ENCODE results near the gene SERPINB6.
"Not testable (repeated sequence)": the region's sequence is repeated elsewhere in the genome, so short reads cannot be mapped to it uniquely, and the experiment has no call there.

The SERPINB6 gene

GRCh38 chr6:2949536-2950083, 21.8 kb downstream of the SERPINB6 start:
- Histone ChIP-seq H3K9me3 (ENCODE audit: control insufficient read depth in 1 of 2, low read length in 2 of 2) (no peaks in the 10 kb centered on the region), H3K36me3 (ENCODE audit: control insufficient read depth in 1 of 2, insufficient read depth in 2 of 2, low read length in 2 of 2) (peaks cover 37 to 63% of the 10 kb centered on the region in 2 donors)

GRCh38 chr6:2949121-2949520, 22.2 kb downstream of the SERPINB6 start:
- Histone ChIP-seq H3K9me3 (ENCODE audit: control insufficient read depth in 1 of 2, low read length in 2 of 2) (no peaks in the 10 kb centered on the region), H3K9ac (ENCODE audit: low read depth in 1 of 2, low read length in 2 of 2) (no peak overlapping the region), H3K27ac (ENCODE audit: low read depth, low read length) (no peak overlapping the region), H3K27me3 (ENCODE audit: control insufficient read depth in 1 of 2, insufficient read depth in 2 of 2, low read length in 2 of 2) (no peaks in the 10 kb centered on the region), H3K4me1 (ENCODE audit: control insufficient read depth in 1 of 2, insufficient read depth in 2 of 2, low read length in 2 of 2) (peaks cover 6 to 9% of the 10 kb centered on the region in 2 donors), H3K36me3 (ENCODE audit: control insufficient read depth in 1 of 2, insufficient read depth in 2 of 2, low read length in 2 of 2) (peaks cover 33 to 59% of the 10 kb centered on the region in 2 donors), H3K4me3 (ENCODE audit: low read depth in 1 of 2, low read length in 2 of 2) (no peak overlapping the region)

More at GRCh38 chr6:2949536-2950083, 21.8 kb downstream of the SERPINB6 start:
- Histone ChIP-seq H3K27me3 (ENCODE audit: control insufficient read depth in 1 of 2, insufficient read depth in 2 of 2, low read length in 2 of 2) (no peaks in the 10 kb centered on the region), H3K4me1 (ENCODE audit: control insufficient read depth in 1 of 2, insufficient read depth in 2 of 2, low read length in 2 of 2) (peaks cover 6 to 9% of the 10 kb centered on the region in 2 donors), H3K4me3 (ENCODE audit: low read depth in 1 of 2, low read length in 2 of 2) (no peak overlapping the region), H3K27ac (ENCODE audit: low read depth, low read length) (no peak overlapping the region), H3K9ac (ENCODE audit: low read depth in 1 of 2, low read length in 2 of 2) (no peak overlapping the region)

GRCh38 chr6:2948228-2949025, 22.9 kb downstream of the SERPINB6 start:
- Histone ChIP-seq H3K4me1 (ENCODE audit: control insufficient read depth in 1 of 2, insufficient read depth in 2 of 2, low read length in 2 of 2) (peaks cover 9 to 11% of the 10 kb centered on the region in 2 donors), H3K9ac (ENCODE audit: low read depth in 1 of 2, low read length in 2 of 2) (no peak overlapping the region), H3K36me3 (ENCODE audit: control insufficient read depth in 1 of 2, insufficient read depth in 2 of 2, low read length in 2 of 2) (peaks cover 33 to 53% of the 10 kb centered on the region in 2 donors), H3K4me3 (ENCODE audit: low read depth in 1 of 2, low read length in 2 of 2) (no peak overlapping the region), H3K27me3 (ENCODE audit: control insufficient read depth in 1 of 2, insufficient read depth in 2 of 2, low read length in 2 of 2) (no peaks in the 10 kb centered on the region), H3K27ac (ENCODE audit: low read depth, low read length) (no peak overlapping the region), H3K9me3 (ENCODE audit: control insufficient read depth in 1 of 2, low read length in 2 of 2) (no peaks in the 10 kb centered on the region)

- Histone ChIP-seq H3K9ac (ENCODE audit: low read depth in 1 of 2, low read length in 2 of 2) (no peak overlapping the region), H3K4me1 (ENCODE audit: control insufficient read depth in 1 of 2, insufficient read depth in 2 of 2, low read length in 2 of 2) (peaks cover 12 to 14% of the 10 kb centered on the region in 2 donors), H3K36me3 (ENCODE audit: control insufficient read depth in 1 of 2, insufficient read depth in 2 of 2, low read length in 2 of 2) (peaks cover 33 to 45% of the 10 kb centered on the region in 2 donors), H3K9me3 (ENCODE audit: control insufficient read depth in 1 of 2, low read length in 2 of 2) (no peaks in the 10 kb centered on the region), H3K27me3 (ENCODE audit: control insufficient read depth in 1 of 2, insufficient read depth in 2 of 2, low read length in 2 of 2) (no peaks in the 10 kb centered on the region), H3K27ac (ENCODE audit: low read depth, low read length) (no peak overlapping the region), H3K4me3 (ENCODE audit: low read depth in 1 of 2, low read length in 2 of 2) (no peak overlapping the region)
These were observed 23.9 kb downstream of the SERPINB6 start for GRCh38 chr6:2947445-2947844.

- Histone ChIP-seq H3K27me3 (ENCODE audit: control insufficient read depth in 1 of 2, insufficient read depth in 2 of 2, low read length in 2 of 2) (no peaks in the 10 kb centered on the region), H3K27ac (ENCODE audit: low read depth, low read length) (no peak overlapping the region), H3K9me3 (ENCODE audit: control insufficient read depth in 1 of 2, low read length in 2 of 2) (no peaks in the 10 kb centered on the region), H3K9ac (ENCODE audit: low read depth in 1 of 2, low read length in 2 of 2) (no peak overlapping the region), H3K4me3 (ENCODE audit: low read depth in 1 of 2, low read length in 2 of 2) (no peak overlapping the region), H3K4me1 (ENCODE audit: control insufficient read depth in 1 of 2, insufficient read depth in 2 of 2, low read length in 2 of 2) (peaks cover 7 to 18% of the 10 kb centered on the region in 2 donors), H3K36me3 (ENCODE audit: control insufficient read depth in 1 of 2, insufficient read depth in 2 of 2, low read length in 2 of 2) (peaks cover 26 to 31% of the 10 kb centered on the region in 2 donors)
These were observed 26.3 kb downstream of the SERPINB6 start for GRCh38 chr6:2945153-2945452.

- Histone ChIP-seq H3K36me3 (ENCODE audit: control insufficient read depth in 1 of 2, insufficient read depth in 2 of 2, low read length in 2 of 2) (peaks cover 22 to 26% of the 10 kb centered on the region in 2 donors), H3K4me3 (ENCODE audit: low read depth in 1 of 2, low read length in 2 of 2) (no peak overlapping the region), H3K4me1 (ENCODE audit: control insufficient read depth in 1 of 2, insufficient read depth in 2 of 2, low read length in 2 of 2) (peaks cover 7 to 18% of the 10 kb centered on the region in 2 donors), H3K9me3 (ENCODE audit: control insufficient read depth in 1 of 2, low read length in 2 of 2) (no peaks in the 10 kb centered on the region), H3K27ac (ENCODE audit: low read depth, low read length) (no peak overlapping the region), H3K9ac (ENCODE audit: low read depth in 1 of 2, low read length in 2 of 2) (no peak overlapping the region), H3K27me3 (ENCODE audit: control insufficient read depth in 1 of 2, insufficient read depth in 2 of 2, low read length in 2 of 2) (no peaks in the 10 kb centered on the region)
These were observed 26.8 kb downstream of the SERPINB6 start for GRCh38 chr6:2944405-2945152.

- H3K9me3 ChIP-seq (ENCODE audit: control insufficient read depth in 1 of 2, low read length in 2 of 2) = no peaks in the 10 kb centered on the region
- peaks cover 7 to 18% of the 10 kb centered on the region in 2 donors for H3K4me1 ChIP-seq (ENCODE audit: control insufficient read depth in 1 of 2, insufficient read depth in 2 of 2, low read length in 2 of 2)
- H3K36me3 ChIP-seq (ENCODE audit: control insufficient read depth in 1 of 2, insufficient read depth in 2 of 2, low read length in 2 of 2) = peaks cover 14 to 16% of the 10 kb centered on the region in 2 donors
- H3K4me3 ChIP-seq (ENCODE audit: low read depth in 1 of 2, low read length in 2 of 2) = no peak overlapping the region
- H3K9ac ChIP-seq (ENCODE audit: low read depth in 1 of 2, low read length in 2 of 2) = no peak overlapping the region
- H3K27ac ChIP-seq (ENCODE audit: low read depth, low read length) = no peak overlapping the region
- no peaks in the 10 kb centered on the region for H3K27me3 ChIP-seq (ENCODE audit: control insufficient read depth in 1 of 2, insufficient read depth in 2 of 2, low read length in 2 of 2)
These were observed 27.8 kb downstream of the SERPINB6 start for GRCh38 chr6:2943564-2943955.

GRCh38 chr6:2942914-2943563, 28.3 kb downstream of the SERPINB6 start:
- peaks cover 9 to 11% of the 10 kb centered on the region in 2 donors for H3K36me3 ChIP-seq (ENCODE audit: control insufficient read depth in 1 of 2, insufficient read depth in 2 of 2, low read length in 2 of 2)
- H3K4me3 ChIP-seq (ENCODE audit: low read depth in 1 of 2, low read length in 2 of 2) = peak overlapping the region; percentile 2 to 45
- no peaks in the 10 kb centered on the region for H3K27me3 ChIP-seq (ENCODE audit: control insufficient read depth in 1 of 2, insufficient read depth in 2 of 2, low read length in 2 of 2)
- H3K9ac ChIP-seq (ENCODE audit: low read depth in 1 of 2, low read length in 2 of 2) = peak overlapping the region in 1 of 2 donors; percentile 38
- no peaks in the 10 kb centered on the region for H3K9me3 ChIP-seq (ENCODE audit: control insufficient read depth in 1 of 2, low read length in 2 of 2)
- peaks cover 7 to 18% of the 10 kb centered on the region in 2 donors for H3K4me1 ChIP-seq (ENCODE audit: control insufficient read depth in 1 of 2, insufficient read depth in 2 of 2, low read length in 2 of 2)
- no peak overlapping the region for H3K27ac ChIP-seq (ENCODE audit: low read depth, low read length)

- H3K4me3 ChIP-seq (ENCODE audit: low read depth in 1 of 2, low read length in 2 of 2); H3K9me3 ChIP-seq (ENCODE audit: control insufficient read depth in 1 of 2, low read length in 2 of 2); H3K9ac ChIP-seq (ENCODE audit: low read depth in 1 of 2, low read length in 2 of 2); H3K27ac ChIP-seq (ENCODE audit: low read depth, low read length); H3K36me3 ChIP-seq (ENCODE audit: control insufficient read depth in 1 of 2, insufficient read depth in 2 of 2, low read length in 2 of 2); H3K27me3 ChIP-seq (ENCODE audit: control insufficient read depth in 1 of 2, insufficient read depth in 2 of 2, low read length in 2 of 2): not testable (repeated sequence)
- peaks cover 7 to 18% of the 10 kb centered on the region in 2 donors for H3K4me1 ChIP-seq (ENCODE audit: control insufficient read depth in 1 of 2, insufficient read depth in 2 of 2, low read length in 2 of 2)
These were observed 29.3 kb downstream of the SERPINB6 start for GRCh38 chr6:2942116-2942515.

GRCh38 chr6:2940851-2941250, 30.5 kb downstream of the SERPINB6 start:
- H3K9me3 ChIP-seq (ENCODE audit: control insufficient read depth in 1 of 2, low read length in 2 of 2) = no peaks in the 10 kb centered on the region
- H3K27me3 ChIP-seq (ENCODE audit: control insufficient read depth in 1 of 2, insufficient read depth in 2 of 2, low read length in 2 of 2) = no peaks in the 10 kb centered on the region
- no peak overlapping the region for H3K27ac ChIP-seq (ENCODE audit: low read depth, low read length)
- no peak overlapping the region for H3K4me3 ChIP-seq (ENCODE audit: low read depth in 1 of 2, low read length in 2 of 2)
- no peak overlapping the region for H3K9ac ChIP-seq (ENCODE audit: low read depth in 1 of 2, low read length in 2 of 2)
- peaks cover 7 to 18% of the 10 kb centered on the region in 2 donors for H3K4me1 ChIP-seq (ENCODE audit: control insufficient read depth in 1 of 2, insufficient read depth in 2 of 2, low read length in 2 of 2)
- no peaks in the 10 kb centered on the region for H3K36me3 ChIP-seq (ENCODE audit: control insufficient read depth in 1 of 2, insufficient read depth in 2 of 2, low read length in 2 of 2)
